HepG2 (cell line): ENCODE data around the gene PHTF2. TPM values are rescaled to one million over a fixed set of nuclear protein-coding genes. Genes with fewer than 3 reads are reported as not detected.

Experiments
- AGO1 ChIP-seq: fragments of 200-400 bp; formaldehyde crosslinking; IDR thresholded peaks from 2 replicates; pipeline ENCODE4 v1.6.1; 2017; ENCODE audit warnings: mild to moderate bottlenecking, low read depth, low read length, moderate library complexity; ENCODE audit not compliant: poor library complexity, severe bottlenecking
- ARID4A ChIP-seq: sonication (generic); formaldehyde crosslinking; IDR thresholded peaks from 2 replicates; pipeline ENCODE4 v1.5.0; 2020; ENCODE audit warnings: mild to moderate bottlenecking, missing genetic modification reagents, borderline replicate concordance
- ARID5B ChIP-seq: IDR thresholded peaks from 2 replicates; pipeline ENCODE4 v1.4.0; 2020; ENCODE audit warnings: mild to moderate bottlenecking, missing genetic modification reagents
- ATF5 ChIP-seq: sonication (generic); formaldehyde crosslinking; IDR thresholded peaks from 2 replicates; pipeline ENCODE4 v1.4.0; 2020; ENCODE audit warnings: mild to moderate bottlenecking, low read depth, missing genetic modification reagents
- ERF ChIP-seq: IDR thresholded peaks from 2 replicates; pipeline ENCODE4 v1.6.1; 2018; ENCODE audit warnings: missing biosample characterization, missing genetic modification reagents
- GFI1 ChIP-seq: sonication (generic); formaldehyde crosslinking; IDR thresholded peaks from 2 replicates; pipeline ENCODE4 v1.5.0; 2020; ENCODE audit warnings: missing genetic modification reagents, mild to moderate bottlenecking, borderline replicate concordance
- GPN1 ChIP-seq: sonication (generic); formaldehyde crosslinking; IDR thresholded peaks from 2 replicates; pipeline ENCODE4 v1.5.1; 2020; ENCODE audit warnings: missing genetic modification reagents, borderline replicate concordance
- KDM3A ChIP-seq: IDR thresholded peaks from 2 replicates; pipeline ENCODE4 v1.6.1; 2018; ENCODE audit warnings: low read depth, missing compliant biosample characterization
- KMT2A ChIP-seq: sonication (generic); formaldehyde crosslinking; IDR thresholded peaks from 2 replicates; pipeline ENCODE4 v1.4.0; 2020; ENCODE audit warnings: missing genetic modification reagents
- LCORL ChIP-seq, 2 experiments: fragments of 450-650 bp in 1 of 2; sonication (generic) in 1 of 2; formaldehyde crosslinking in 1 of 2; IDR thresholded peaks; 2 replicates each; pipeline versions ENCODE4 v1.5.0 to v1.6.1; 2017 to 2020; ENCODE audit warnings: antibody characterized with exemption in 1 of 2, missing genetic modification reagents in 1 of 2
- NFYC ChIP-seq: IDR thresholded peaks from 2 replicates; pipeline ENCODE4 v1.6.1; 2016; ENCODE audit warnings: missing genetic modification reagents, missing compliant biosample characterization
- ZFY ChIP-seq: sonication (generic); formaldehyde crosslinking; IDR thresholded peaks from 2 replicates; pipeline ENCODE4 v1.4.0; 2020; ENCODE audit warnings: missing genetic modification reagents
- ZMYM2 ChIP-seq: sonication (generic); formaldehyde crosslinking; IDR thresholded peaks from 2 replicates; pipeline ENCODE4 v1.8.0; 2022; ENCODE audit warnings: mild to moderate bottlenecking, missing genetic modification reagents
- ZNF501 ChIP-seq: sonication (generic); formaldehyde crosslinking; IDR thresholded peaks from 2 replicates; pipeline ENCODE4 v1.5.1; 2020; ENCODE audit warnings: mild to moderate bottlenecking, moderate library complexity, missing genetic modification reagents
- ZNF691 ChIP-seq: sonication (generic); formaldehyde crosslinking; IDR thresholded peaks from 2 replicates; pipeline ENCODE4 v1.4.0; 2020; ENCODE audit warnings: missing genetic modification reagents, low read depth, mild to moderate bottlenecking, borderline replicate concordance
- ZNF709 ChIP-seq: sonication (generic); formaldehyde crosslinking; IDR thresholded peaks from 2 replicates; pipeline ENCODE4 v1.5.0; 2020; ENCODE audit warnings: mild to moderate bottlenecking, missing genetic modification reagents
- ZNF792 ChIP-seq: IDR thresholded peaks from 2 replicates; pipeline ENCODE4 v1.6.1; 2016
- ZSCAN31 ChIP-seq: sonication (generic); formaldehyde crosslinking; IDR thresholded peaks from 2 replicates; pipeline ENCODE4 v1.5.0; 2020; ENCODE audit warnings: low read depth, mild to moderate bottlenecking, missing genetic modification reagents
- polyA plus RNA-seq, 8 experiments: library from polyadenylated mRNA; depleted of rRNA in 3 of 8; stranded (reverse) in 7 of 8; unstranded in 1 of 8; fragments of >200 nt; fragmentation: Illumina TruSeq in 4 of 8; extraction: Trizol in 4 of 8; gene quantifications; 2 replicates each; pipeline versions ENCODE4 v1.2.1 to v1.2.3, GENCODE V29; 2011 to 2016; ENCODE audit warnings: low read depth in 4 of 8, missing spikeins in 1 of 8, mixed read lengths in 1 of 8; ENCODE audit not compliant: insufficient read depth in 1 of 8
- total RNA-seq, 5 experiments: library from RNA; depleted of rRNA; stranded (reverse); fragments of >200 nt; fragmentation: Illumina TruSeq; extraction: Trizol; gene quantifications; 2 replicates each; pipeline ENCODE4 v1.2.3, GENCODE V29; 2016; ENCODE audit warnings: low read depth in 1 of 5

PHTF2 gene
- total and polyA plus RNA-seq, 2 of the 13 experiments (the other 11 are each of a cell fraction or from before 2014, with no cell fraction given), result 7.4 to 10.2 TPM

- TF ChIP-seq ARID4A (CRISPR knock-in tag) (peak; percentile 28; the same call in 1 of the 2 replicates), ZFY (peak; percentile 64), ERF (CRISPR knock-in tag) (peak; percentile 55; the same call in 1 of the 2 replicates), ZNF501 (CRISPR knock-in tag) (peak; percentile 27; the same call in 1 of the 2 replicates), ZNF709 (CRISPR knock-in tag) (peak; percentile 17), ZSCAN31 (CRISPR knock-in tag) (0 out of 2 replicates have a peak, but pooled peaks have one; percentile 17), ZMYM2 (CRISPR knock-in tag) (peak; percentile 57; the same call in 1 of the 2 replicates), GFI1 (CRISPR knock-in tag) (peak; percentile 7; the same call in 1 of the 2 replicates), LCORL (IDR thresholded peaks at IDR 0.05) (no peak), LCORL (CRISPR knock-in tag; IDR thresholded peaks at IDR 0.05) (0 out of 2 replicates have a peak, but pooled peaks have one; percentile 25), ZNF792 (CRISPR knock-in tag) (peak; percentile 8; the same call in 1 of the 2 replicates), AGO1 (peak; percentile 7), ZNF691 (CRISPR knock-in tag) (peak; percentile 13; the same call in 1 of the 2 replicates), NFYC (CRISPR knock-in tag) (no peak), KDM3A (CRISPR knock-in tag) (peak; percentile 40; the same call in 1 of the 2 replicates), ARID5B (CRISPR knock-in tag) (peak; percentile 5; the same call in 1 of the 2 replicates), KMT2A (peak; percentile 16; the same call in 1 of the 2 replicates), GPN1 (CRISPR knock-in tag) (0 out of 2 replicates have a peak, but pooled peaks have one; percentile 35), ATF5 (CRISPR knock-in tag) (0 out of 2 replicates have a peak, but pooled peaks have one; percentile 57)
These were observed 748 bp downstream of the PHTF2 start (continued) for GRCh38 chr7:77799078-77799964.
